Breast epithelium (tissue), 3 donors: ENCODE measurements around the gene ST6GAL1.

Experiments
- POLR2A ChIP-seq: fragments of 450-650 bp; IDR thresholded peaks from one replicate; pipeline ENCODE4 v1.6.1; 2016; ENCODE audit warnings: antibody characterized with exemption, mild to moderate bottlenecking, moderate library complexity
- POLR2AphosphoS5 ChIP-seq, 3 donors: sonication (generic); formaldehyde crosslinking; IDR thresholded peaks; one replicate each; pipeline ENCODE4 v1.6.1; 2017; ENCODE audit warnings: antibody characterized with exemption in 3 of 3
- TF ChIP-seq, protein P1 (sequence below), 3 donors: fragments of 450-650 bp; IDR thresholded peaks; one replicate each; pipeline ENCODE4 v1.5.1; 2016 to 2017; ENCODE audit warnings: antibody characterized with exemption in 3 of 3, mild to moderate bottlenecking in 3 of 3, moderate library complexity in 3 of 3

DNA sequence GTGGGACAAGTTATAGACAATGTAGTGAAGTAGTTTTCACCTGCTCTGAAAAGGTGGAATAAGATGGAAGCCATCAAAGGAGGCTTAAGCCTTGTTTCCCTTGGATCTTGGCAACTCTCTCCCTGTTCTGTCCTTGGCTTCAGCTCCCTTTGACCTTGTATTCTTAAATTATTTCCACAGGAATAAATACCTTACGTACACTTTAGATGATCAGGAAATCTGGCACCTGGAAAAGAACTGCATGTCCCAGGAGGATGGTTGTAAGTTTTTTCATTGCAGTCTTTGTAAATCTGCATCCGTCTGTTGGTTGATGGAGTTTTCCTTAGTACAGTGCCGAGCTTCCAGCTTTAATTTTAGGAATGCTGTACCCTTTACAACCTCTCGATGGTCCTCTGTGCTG is 11.8 kb downstream of the ST6GAL1 start:
- TF ChIP-seq, protein P1, sequence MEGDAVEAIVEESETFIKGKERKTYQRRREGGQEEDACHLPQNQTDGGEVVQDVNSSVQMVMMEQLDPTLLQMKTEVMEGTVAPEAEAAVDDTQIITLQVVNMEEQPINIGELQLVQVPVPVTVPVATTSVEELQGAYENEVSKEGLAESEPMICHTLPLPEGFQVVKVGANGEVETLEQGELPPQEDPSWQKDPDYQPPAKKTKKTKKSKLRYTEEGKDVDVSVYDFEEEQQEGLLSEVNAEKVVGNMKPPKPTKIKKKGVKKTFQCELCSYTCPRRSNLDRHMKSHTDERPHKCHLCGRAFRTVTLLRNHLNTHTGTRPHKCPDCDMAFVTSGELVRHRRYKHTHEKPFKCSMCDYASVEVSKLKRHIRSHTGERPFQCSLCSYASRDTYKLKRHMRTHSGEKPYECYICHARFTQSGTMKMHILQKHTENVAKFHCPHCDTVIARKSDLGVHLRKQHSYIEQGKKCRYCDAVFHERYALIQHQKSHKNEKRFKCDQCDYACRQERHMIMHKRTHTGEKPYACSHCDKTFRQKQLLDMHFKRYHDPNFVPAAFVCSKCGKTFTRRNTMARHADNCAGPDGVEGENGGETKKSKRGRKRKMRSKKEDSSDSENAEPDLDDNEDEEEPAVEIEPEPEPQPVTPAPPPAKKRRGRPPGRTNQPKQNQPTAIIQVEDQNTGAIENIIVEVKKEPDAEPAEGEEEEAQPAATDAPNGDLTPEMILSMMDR (IDR thresholded peaks at IDR 0.05) = no peak
- TF ChIP-seq POLR2A = no peak
- TF ChIP-seq POLR2AphosphoS5 (IDR thresholded peaks at IDR 0.05) = no peak
